Peyer's patch (tissue), 4 donors: Measurements from ENCODE around the gene PNO1. TPM values are rescaled to one million over a fixed set of nuclear protein-coding genes. Genes with fewer than 3 reads are reported as not detected.

Source experiments
- DNase-seq, 3 donors: peaks; one replicate each; pipeline ENCODE4 v3.0.0-alpha.2; 2017 to 2019
- H3K27ac ChIP-seq, 4 donors: fragments of 200-600 bp; sonication (generic); one replicate each; pipeline ENCODE4 v1.5.1; 2016 to 2019
- H3K27me3 ChIP-seq, 2 donors: fragments of 200-600 bp; sonication (generic); one replicate each; pipeline ENCODE4 v1.5.1; 2019
- H3K36me3 ChIP-seq, 3 donors: fragments of 200-600 bp; sonication (generic); one replicate each; pipeline ENCODE4 v1.5.1; 2016 to 2019
- H3K4me1 ChIP-seq, 4 donors: fragments of 200-600 bp; sonication (generic); one replicate each; pipeline ENCODE4 v1.5.1; 2016 to 2019
- H3K4me3 ChIP-seq, 4 donors: fragments of 200-600 bp; sonication (generic); 1 replicate in 3 of 4; 2 replicates in 1 of 4; pipeline ENCODE4 v1.5.1; 2016 to 2019; ENCODE audit warnings: mild to moderate bottlenecking in 1 of 4
- H3K9me3 ChIP-seq, 4 donors: fragments of 200-600 bp; sonication (generic); one replicate each; pipeline ENCODE4 v1.5.1; 2016 to 2019; ENCODE audit warnings: mild to moderate bottlenecking in 1 of 4
- POLR2A ChIP-seq, 2 donors: fragments of 450-650 bp; IDR thresholded peaks; one replicate each; pipeline ENCODE4 v1.5.1; 2017; ENCODE audit warnings: antibody characterized with exemption in 2 of 2, mild to moderate bottlenecking in 2 of 2, moderate library complexity in 2 of 2
- total RNA-seq, 4 donors: library from RNA; depleted of rRNA; stranded (reverse); fragments of >200 nt; gene quantifications; one replicate each; pipeline ENCODE4 v1.1.0, GENCODE V29; 2016
- TF ChIP-seq, protein P1 (sequence below), 6 experiments: fragments of 450-650 bp in 4 of 6; fragments of 200-600 bp in 2 of 6; sonication (generic) in 1 of 6; IDR thresholded peaks; one replicate each; pipeline ENCODE4 v1.5.1; 2017 to 2019; ENCODE audit warnings: antibody characterized with exemption in 6 of 6, mild to moderate bottlenecking in 3 of 6, moderate library complexity in 1 of 6

Gene PNO1
- total RNA-seq, 4 donors from 2014 or later = 4.9 to 14.9 (median 5.7) TPM

DNA sequence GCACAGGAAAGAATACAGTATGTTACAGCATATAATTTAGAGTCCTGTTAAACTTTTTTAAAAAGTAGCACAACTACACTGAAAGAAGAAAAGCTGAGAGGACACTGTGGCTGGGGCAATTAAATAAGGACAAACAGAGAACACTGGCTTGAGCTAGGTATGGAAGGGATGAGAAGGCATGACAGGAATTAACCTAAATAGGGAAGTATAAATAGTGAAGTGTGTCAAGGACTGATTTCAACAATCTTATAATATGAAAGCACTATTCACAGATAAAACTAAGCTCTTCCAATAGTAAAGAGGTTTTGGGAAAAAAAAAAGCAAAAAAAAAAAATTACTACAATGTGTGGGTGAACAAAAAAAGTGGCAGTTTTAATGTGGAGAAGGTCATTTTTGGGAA is 49.1 kb downstream of the PNO1 start:
- no peaks in the 10 kb centered on the region for H3K27me3 ChIP-seq
- H3K27ac ChIP-seq = no peak overlapping the region
- TF ChIP-seq POLR2A (IDR thresholded peaks at IDR 0.05) = no peak
- TF ChIP-seq, protein P1, sequence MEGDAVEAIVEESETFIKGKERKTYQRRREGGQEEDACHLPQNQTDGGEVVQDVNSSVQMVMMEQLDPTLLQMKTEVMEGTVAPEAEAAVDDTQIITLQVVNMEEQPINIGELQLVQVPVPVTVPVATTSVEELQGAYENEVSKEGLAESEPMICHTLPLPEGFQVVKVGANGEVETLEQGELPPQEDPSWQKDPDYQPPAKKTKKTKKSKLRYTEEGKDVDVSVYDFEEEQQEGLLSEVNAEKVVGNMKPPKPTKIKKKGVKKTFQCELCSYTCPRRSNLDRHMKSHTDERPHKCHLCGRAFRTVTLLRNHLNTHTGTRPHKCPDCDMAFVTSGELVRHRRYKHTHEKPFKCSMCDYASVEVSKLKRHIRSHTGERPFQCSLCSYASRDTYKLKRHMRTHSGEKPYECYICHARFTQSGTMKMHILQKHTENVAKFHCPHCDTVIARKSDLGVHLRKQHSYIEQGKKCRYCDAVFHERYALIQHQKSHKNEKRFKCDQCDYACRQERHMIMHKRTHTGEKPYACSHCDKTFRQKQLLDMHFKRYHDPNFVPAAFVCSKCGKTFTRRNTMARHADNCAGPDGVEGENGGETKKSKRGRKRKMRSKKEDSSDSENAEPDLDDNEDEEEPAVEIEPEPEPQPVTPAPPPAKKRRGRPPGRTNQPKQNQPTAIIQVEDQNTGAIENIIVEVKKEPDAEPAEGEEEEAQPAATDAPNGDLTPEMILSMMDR (IDR thresholded peaks at IDR 0.05) = no peak
- no peaks in the 10 kb centered on the region for H3K9me3 ChIP-seq
- H3K4me3 ChIP-seq = no peak overlapping the region
- H3K36me3 ChIP-seq = no peaks in the 10 kb centered on the region
- H3K4me1 ChIP-seq = peaks cover 0 to 10% (median 3%) of the 10 kb centered on the region in 4 donors
- DNase-seq = no peak

DNA sequence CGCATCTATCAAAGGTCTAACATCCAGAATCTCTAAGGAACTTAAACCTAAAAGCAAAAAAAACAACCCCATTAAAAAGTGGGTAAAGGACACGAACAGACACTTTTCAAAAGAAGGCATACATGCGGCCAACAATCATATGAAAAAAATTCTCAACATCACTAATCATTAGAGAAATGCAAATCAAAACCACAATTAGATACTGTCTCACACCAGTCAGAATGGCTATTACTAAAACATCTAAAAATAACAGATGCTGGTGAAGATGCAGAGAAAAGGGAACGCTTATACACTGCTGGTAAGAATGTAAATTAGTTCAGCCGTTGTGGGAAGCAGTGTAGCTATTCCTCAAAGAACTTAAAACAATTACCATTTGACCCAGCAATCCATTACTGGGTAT is 56.7 kb downstream of the PNO1 start:
- TF ChIP-seq POLR2A (IDR thresholded peaks at IDR 0.05) = no peak
- TF ChIP-seq, protein P1 (IDR thresholded peaks at IDR 0.05) = no peak
- DNase-seq = no peak
- peaks cover 0 to 17% (median 0%) of the 10 kb centered on the region in 4 donors for H3K4me1 ChIP-seq
- no peaks in the 10 kb centered on the region for H3K27me3 ChIP-seq
- H3K27ac ChIP-seq = no peak overlapping the region
- H3K36me3 ChIP-seq = no peaks in the 10 kb centered on the region
- H3K4me3 ChIP-seq = no peak overlapping the region
- no peaks in the 10 kb centered on the region for H3K9me3 ChIP-seq

DNA sequence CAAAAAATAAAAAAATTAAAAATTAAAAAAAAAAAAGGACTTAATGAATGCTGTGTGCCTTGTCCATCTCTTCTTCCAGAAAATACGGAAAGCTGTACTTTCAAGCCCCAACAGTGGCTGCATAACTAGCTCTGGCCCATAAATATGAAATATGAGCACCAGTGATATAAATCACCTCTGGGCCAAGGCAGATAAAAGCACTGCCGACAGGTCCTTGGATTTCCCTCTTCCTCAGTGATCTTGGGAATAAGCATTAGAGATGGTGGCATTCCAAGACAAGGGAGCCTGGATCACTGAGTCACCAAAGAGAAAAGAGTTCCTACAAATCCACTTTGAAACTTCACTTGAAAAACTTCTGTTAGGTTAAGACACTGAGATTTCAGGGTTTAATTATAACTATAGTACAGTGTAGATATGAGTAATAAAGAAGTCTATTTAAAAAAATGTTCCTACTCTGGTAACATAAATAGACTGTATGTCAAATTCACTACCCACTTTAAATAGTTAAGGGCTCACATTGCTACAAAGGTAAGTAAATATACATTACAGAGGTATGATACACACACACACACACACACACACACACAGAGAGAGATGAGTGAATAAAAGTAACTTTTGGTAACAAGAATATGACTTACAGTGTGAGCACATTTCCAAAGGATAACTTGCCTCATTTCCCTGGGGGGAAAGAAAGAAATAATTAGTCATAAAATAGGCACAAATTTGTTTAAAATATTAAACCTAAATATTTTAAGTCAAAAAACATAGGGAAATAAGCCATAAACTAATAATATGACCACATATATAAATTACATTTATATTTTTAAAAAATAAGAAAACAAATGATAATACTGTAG is 59.0 kb downstream of the PNO1 start:
- no peak overlapping the region for H3K27ac ChIP-seq

DNA sequence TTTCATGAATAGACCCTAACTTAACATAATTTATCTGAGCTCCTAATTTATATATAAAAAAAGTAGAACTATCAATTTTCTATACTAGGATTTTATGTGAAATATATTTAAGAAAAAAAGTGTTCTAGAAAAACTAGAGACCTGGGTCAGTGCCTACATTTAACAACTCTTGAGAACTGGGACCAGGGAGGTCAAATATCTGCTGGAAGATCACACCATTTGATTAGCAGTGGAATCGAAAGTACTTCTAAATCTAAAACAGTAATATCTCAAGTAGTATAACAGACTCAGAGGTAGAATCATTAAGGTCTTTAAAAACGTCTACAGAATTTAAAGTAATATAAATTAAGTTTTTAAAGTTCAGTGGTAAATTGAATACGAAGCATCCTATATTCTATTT is 60.0 kb downstream of the PNO1 start:
- Histone ChIP-seq H3K27me3 (no peaks in the 10 kb centered on the region), H3K4me1 (peaks cover 0 to 17% (median 0%) of the 10 kb centered on the region in 4 donors), H3K4me3 (no peak overlapping the region), H3K36me3 (no peaks in the 10 kb centered on the region), H3K27ac (no peak overlapping the region), H3K9me3 (no peaks in the 10 kb centered on the region)
- no peak for DNase-seq
- TF ChIP-seq POLR2A (IDR thresholded peaks at IDR 0.05) = no peak
- TF ChIP-seq, protein P1 (IDR thresholded peaks at IDR 0.05) = no peak

More for the DNA sequence above, 59.0 kb downstream of the PNO1 start:
- no peak for TF ChIP-seq POLR2A (IDR thresholded peaks at IDR 0.05)
- TF ChIP-seq, protein P1 (IDR thresholded peaks at IDR 0.05) = no peak
- H3K27me3 ChIP-seq = no peaks in the 10 kb centered on the region
- no peak overlapping the region for H3K4me3 ChIP-seq
- DNase-seq = no peak
- no peaks in the 10 kb centered on the region for H3K9me3 ChIP-seq
- H3K4me1 ChIP-seq = peaks cover 0 to 17% (median 0%) of the 10 kb centered on the region in 4 donors
- no peaks in the 10 kb centered on the region for H3K36me3 ChIP-seq

DNA sequence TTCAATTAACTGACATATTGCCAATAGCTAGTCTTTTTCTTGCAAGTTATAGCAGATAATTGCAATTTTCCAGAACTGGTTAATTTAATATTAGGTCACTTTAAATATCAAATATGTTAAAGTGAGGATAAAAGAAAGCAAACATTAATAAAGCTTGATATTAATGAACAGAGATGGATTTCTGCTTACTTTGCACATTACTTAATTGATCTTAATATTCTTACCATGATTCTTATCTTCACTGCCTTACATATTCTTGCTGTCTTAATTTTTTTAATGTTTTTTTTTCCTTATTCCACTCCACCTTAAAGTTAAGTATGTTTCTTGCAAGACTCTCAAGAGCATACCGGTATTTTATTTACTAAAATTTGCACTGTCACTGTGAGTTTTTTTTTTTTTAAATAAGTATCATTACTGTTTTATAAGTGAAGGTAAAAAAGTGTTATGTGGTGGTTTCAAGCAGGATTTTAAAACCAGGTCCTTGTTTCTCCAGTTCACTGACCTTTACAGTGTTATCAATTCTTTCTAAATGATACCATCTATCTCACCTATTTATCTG is 60.7 kb downstream of the PNO1 start:
- no peak for DNase-seq
- Histone ChIP-seq H3K4me3 (no peak overlapping the region), H3K27me3 (no peaks in the 10 kb centered on the region), H3K4me1 (peaks cover 0 to 17% (median 0%) of the 10 kb centered on the region in 4 donors), H3K36me3 (no peaks in the 10 kb centered on the region), H3K27ac (no peak overlapping the region), H3K9me3 (no peaks in the 10 kb centered on the region)
- no peak for TF ChIP-seq POLR2A (IDR thresholded peaks at IDR 0.05)
- TF ChIP-seq, protein P1 (IDR thresholded peaks at IDR 0.05) = no peak
